ENCODE data around the gene NAALADL2. TPM values are rescaled to one million over a fixed set of nuclear protein-coding genes. Genes with fewer than 3 reads are reported as not detected.

Gene NAALADL2
- total and polyA plus RNA-seq, 9 of the 15 experiments (the other 6 are each of a cell fraction or from before 2014, with no cell fraction given), result 0.29 to 1.1 (median 0.79) TPM; not detected in 1

DNA sequence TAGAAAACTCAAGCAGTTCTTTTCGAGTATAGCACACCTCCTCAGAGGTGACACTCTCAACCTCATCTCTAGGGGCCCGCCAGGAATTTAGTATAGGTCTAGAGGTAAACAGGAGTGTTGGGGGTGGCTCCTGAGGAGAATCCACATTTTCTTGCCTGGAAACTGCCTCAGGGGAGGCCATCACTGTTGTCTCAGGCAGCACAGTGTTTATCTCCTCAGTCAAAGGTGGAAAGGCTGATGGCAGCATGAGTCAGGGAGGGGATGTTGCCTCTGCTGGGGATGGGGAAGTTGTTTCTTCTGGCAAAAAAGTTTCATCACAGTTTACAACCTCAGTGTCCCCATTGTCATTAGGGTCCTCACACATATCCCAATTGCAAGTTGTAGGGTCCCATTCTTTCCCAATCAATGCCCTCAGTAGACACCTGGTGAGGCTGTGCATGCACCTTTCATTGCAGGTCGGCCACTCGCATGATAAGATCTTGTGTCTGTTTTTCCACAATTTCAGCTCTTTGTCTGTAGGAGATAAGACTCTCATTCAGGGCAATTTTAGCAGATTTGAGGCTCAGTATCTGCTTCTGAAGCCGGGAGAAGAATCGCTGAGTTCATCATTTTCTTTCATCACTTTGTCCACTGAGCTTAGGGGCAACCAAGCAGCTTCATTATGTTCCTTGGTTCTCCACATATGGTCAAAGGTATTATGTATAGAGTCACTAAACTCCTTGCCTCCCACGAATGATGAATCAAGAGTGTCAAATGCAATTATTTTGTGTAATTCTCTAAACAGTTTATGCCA, 25.8 kb downstream of the NAALADL2 start (continued):
- TF ChIP-seq, protein P1, sequence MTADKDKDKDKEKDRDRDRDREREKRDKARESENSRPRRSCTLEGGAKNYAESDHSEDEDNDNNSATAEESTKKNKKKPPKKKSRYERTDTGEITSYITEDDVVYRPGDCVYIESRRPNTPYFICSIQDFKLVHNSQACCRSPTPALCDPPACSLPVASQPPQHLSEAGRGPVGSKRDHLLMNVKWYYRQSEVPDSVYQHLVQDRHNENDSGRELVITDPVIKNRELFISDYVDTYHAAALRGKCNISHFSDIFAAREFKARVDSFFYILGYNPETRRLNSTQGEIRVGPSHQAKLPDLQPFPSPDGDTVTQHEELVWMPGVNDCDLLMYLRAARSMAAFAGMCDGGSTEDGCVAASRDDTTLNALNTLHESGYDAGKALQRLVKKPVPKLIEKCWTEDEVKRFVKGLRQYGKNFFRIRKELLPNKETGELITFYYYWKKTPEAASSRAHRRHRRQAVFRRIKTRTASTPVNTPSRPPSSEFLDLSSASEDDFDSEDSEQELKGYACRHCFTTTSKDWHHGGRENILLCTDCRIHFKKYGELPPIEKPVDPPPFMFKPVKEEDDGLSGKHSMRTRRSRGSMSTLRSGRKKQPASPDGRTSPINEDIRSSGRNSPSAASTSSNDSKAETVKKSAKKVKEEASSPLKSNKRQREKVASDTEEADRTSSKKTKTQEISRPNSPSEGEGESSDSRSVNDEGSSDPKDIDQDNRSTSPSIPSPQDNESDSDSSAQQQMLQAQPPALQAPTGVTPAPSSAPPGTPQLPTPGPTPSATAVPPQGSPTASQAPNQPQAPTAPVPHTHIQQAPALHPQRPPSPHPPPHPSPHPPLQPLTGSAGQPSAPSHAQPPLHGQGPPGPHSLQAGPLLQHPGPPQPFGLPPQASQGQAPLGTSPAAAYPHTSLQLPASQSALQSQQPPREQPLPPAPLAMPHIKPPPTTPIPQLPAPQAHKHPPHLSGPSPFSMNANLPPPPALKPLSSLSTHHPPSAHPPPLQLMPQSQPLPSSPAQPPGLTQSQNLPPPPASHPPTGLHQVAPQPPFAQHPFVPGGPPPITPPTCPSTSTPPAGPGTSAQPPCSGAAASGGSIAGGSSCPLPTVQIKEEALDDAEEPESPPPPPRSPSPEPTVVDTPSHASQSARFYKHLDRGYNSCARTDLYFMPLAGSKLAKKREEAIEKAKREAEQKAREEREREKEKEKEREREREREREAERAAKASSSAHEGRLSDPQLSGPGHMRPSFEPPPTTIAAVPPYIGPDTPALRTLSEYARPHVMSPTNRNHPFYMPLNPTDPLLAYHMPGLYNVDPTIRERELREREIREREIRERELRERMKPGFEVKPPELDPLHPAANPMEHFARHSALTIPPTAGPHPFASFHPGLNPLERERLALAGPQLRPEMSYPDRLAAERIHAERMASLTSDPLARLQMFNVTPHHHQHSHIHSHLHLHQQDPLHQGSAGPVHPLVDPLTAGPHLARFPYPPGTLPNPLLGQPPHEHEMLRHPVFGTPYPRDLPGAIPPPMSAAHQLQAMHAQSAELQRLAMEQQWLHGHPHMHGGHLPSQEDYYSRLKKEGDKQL (CRISPR knock-in tag; IDR thresholded peaks at IDR 0.05; ENCODE audit: borderline replicate concordance), result no peak
- no peak for TF ChIP-seq ZNF583 (CRISPR knock-in tag; IDR thresholded peaks at IDR 0.05)
- TF ChIP-seq, protein P2, sequence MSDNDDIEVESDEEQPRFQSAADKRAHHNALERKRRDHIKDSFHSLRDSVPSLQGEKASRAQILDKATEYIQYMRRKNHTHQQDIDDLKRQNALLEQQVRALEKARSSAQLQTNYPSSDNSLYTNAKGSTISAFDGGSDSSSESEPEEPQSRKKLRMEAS (CRISPR knock-in tag; IDR thresholded peaks at IDR 0.05), result no peak
- no peak for TF ChIP-seq MEF2A (IDR thresholded peaks at IDR 0.05; ENCODE audit: control insufficient read depth, low read depth, low read length)
- TF ChIP-seq, protein P3, sequence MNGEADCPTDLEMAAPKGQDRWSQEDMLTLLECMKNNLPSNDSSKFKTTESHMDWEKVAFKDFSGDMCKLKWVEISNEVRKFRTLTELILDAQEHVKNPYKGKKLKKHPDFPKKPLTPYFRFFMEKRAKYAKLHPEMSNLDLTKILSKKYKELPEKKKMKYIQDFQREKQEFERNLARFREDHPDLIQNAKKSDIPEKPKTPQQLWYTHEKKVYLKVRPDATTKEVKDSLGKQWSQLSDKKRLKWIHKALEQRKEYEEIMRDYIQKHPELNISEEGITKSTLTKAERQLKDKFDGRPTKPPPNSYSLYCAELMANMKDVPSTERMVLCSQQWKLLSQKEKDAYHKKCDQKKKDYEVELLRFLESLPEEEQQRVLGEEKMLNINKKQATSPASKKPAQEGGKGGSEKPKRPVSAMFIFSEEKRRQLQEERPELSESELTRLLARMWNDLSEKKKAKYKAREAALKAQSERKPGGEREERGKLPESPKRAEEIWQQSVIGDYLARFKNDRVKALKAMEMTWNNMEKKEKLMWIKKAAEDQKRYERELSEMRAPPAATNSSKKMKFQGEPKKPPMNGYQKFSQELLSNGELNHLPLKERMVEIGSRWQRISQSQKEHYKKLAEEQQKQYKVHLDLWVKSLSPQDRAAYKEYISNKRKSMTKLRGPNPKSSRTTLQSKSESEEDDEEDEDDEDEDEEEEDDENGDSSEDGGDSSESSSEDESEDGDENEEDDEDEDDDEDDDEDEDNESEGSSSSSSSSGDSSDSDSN (IDR thresholded peaks at IDR 0.05; ENCODE audit: borderline replicate concordance in 1 of 2, low read depth in 2 of 2, low read length in 2 of 2), result no peak
